Activated naive CD4-positive, alpha-beta T cell treated with anti-CD3 and anti-CD28 coated beads for 36 hours (primary cell): ENCODE data around the gene MAP1S. TPM values are rescaled to one million over a fixed set of nuclear protein-coding genes. Genes with fewer than 3 reads are reported as not detected.

Source experiments
- CTCF ChIA-PET: fragments of 350-600 bp; sonication (Branson Sonifier 250); formaldehyde crosslinking; loops from one replicate; lab custom pipeline; 2021; ENCODE audit warnings: antibody characterized with exemption; lab: Charles Lee
- DNase-seq: peaks from one replicate; pipeline ENCODE4 v3.0.0-alpha.2; 2020
- H3K27ac Mint-ChIP-seq: one replicate; pipeline ENCODE4 v1.8.0; 2021; ENCODE audit warnings: mild to moderate bottlenecking, mixed read lengths
- H3K27me3 Mint-ChIP-seq: one replicate; pipeline ENCODE4 v1.8.0; 2021; ENCODE audit warnings: low read depth, mixed read lengths
- H3K36me3 Mint-ChIP-seq: one replicate; pipeline ENCODE4 v1.8.0; 2021; ENCODE audit warnings: low read depth, mixed read lengths
- H3K4me1 Mint-ChIP-seq: one replicate; pipeline ENCODE4 v1.8.0; 2021; ENCODE audit warnings: low read depth, mixed read lengths
- H3K4me3 Mint-ChIP-seq: one replicate; pipeline ENCODE4 v1.8.0; 2021; ENCODE audit warnings: mild to moderate bottlenecking, moderate library complexity, mixed read lengths
- H3K9me3 Mint-ChIP-seq: one replicate; pipeline ENCODE4 v1.8.0; 2021; ENCODE audit warnings: mixed read lengths
- intact Hi-C: fragments of 100-400 bp; cut with micrococcal nuclease; formaldehyde crosslinking; loops from one replicate; pipeline ENCODE4 v1.15.1; 2023
- total RNA-seq, 2 experiments: library from RNA; stranded (reverse); gene quantifications; one replicate each; pipeline ENCODE4 v1.2.3, GENCODE V29; 2021

The MAP1S gene
- total RNA-seq, 2 experiments from 2014 or later: 46.8 to 51.8 TPM

DNA sequence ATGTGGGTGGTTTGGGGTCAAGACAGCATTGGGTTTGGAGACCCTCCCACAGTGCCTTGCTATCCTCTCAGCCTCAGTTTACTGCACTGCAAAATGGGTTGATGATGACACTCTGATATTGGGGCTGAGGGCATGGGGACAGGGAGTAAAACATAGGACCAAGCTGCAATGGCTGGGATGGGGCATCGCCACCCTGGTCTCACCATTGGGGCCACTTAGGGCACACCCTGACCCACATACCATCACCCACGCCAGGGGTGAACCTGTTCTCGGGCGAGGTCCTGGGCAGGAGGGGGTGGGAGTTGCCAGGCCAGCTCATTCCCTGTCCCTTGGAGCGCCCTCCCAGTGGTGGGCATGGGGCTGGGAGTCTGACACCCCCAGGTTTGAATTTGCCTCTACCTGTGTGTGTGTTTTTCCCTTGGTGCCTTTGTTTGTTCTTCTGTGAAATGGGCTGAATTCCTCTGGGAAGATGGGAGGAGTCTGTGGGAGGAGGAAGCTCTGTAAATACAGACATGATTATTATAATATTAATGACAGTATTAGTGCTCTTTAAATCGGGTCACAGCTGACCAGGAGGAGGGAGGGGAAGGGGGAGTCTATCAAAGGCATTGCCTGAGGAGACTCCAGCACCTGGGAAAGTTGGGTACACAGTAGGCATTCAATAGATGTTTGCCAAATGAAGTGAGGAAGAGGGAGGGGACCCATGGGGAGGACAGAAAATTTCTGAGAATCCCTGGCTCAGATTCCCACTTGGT lies 29.8 kb downstream of the MAP1S start:
- Mint-ChIP-seq H3K27me3 (no peaks in the 10 kb centered on the region), H3K4me1 (peaks cover 45% of the 10 kb centered on the region)
- intact Hi-C loops: no loop called here

DNA sequence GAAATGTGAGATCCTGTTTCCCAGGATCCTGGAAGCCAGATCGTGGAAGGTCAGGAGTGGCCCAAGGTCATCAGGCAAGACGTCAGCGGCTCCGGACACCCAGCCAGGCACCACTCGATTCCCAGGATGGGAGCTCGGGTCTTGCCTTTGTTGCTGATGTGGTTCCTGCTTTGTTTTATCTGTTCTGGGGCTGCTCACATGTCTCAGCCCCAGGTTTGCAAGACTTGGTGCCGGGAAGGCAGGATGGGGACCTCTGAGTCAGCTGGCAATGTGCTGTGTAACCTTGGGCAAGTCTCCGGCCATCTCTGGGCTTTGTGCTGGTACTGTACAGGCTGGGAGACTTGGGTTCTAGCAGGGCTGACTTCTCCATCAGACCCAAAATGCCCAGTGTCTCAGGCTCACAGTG lies 30.6 kb downstream of the MAP1S start:
- Mint-ChIP-seq H3K27me3 (no peaks in the 10 kb centered on the region), H3K4me1 (peaks cover 48% of the 10 kb centered on the region), H3K9me3 (no peaks in the 10 kb centered on the region), H3K4me3 (peak overlapping the region; percentile 80), H3K36me3 (peaks cover 11% of the 10 kb centered on the region), H3K27ac (peak overlapping the region; percentile 91)
- intact Hi-C loops: loop anchor here (10.0 kb wide), 1 partner anchor 415 kb away; the partner anchor contains the start of genes ANO8 and GTPBP3
- peak; percentile 80 for DNase-seq
- CTCF ChIA-PET: no interaction called here

More for the DNA sequence above, 29.8 kb downstream of the MAP1S start:
- CTCF ChIA-PET: no interaction called here
- peaks cover 4% of the 10 kb centered on the region for H3K36me3 Mint-ChIP-seq
- H3K4me3 Mint-ChIP-seq: peak overlapping the region; percentile 80
- peak overlapping the region; percentile 91 for H3K27ac Mint-ChIP-seq
- H3K9me3 Mint-ChIP-seq: no peaks in the 10 kb centered on the region
- no peak for DNase-seq

DNA sequence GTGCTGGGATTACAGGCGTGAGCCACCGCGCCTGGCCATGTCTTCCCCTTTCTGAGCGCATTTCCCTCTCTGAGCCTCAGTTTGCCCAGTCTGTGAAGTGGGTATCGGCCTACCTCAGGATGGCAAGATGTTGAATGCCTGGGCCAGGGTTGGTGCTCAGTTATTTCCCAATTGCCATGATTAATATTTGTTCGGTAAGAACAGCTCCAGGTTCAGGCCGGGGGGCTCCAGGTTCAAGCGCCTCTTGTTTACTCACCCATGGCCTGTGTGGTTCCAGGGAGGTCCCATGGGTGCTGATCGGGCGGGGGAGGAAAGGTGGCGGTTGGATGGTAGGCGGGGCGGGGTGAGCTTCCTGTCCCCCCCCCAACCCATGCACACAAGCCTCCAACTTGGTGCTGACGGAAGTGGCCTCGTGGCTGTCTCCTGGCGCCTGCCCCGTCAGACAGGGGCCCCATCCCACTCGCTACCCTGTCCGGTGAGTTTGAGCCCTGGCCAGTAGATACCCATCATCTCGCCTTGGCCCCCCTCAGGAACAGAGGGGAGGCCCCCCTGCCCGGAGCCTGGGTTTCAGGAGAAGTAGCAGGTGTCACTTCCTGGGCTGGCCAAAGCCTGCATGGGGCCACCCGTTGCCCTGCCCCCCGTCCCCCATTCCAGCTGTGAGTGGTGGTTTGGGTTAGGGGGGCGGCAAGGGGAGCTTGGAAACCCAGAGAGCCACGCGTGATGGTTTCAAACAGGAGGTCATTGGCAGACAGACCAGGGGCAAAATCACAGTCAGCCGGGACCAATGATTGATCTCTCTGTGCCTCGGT lies 32.0 kb downstream of the MAP1S start, which contains the start of gene FCHO1:
FCHO1 (plus strand) TSS at position 375 of the 809 bp plus-strand sequence. CDS start 3,688 bp downstream, outside the sequence.
- intact Hi-C loops: loop anchor here (10.0 kb wide), 1 partner anchor 417 kb away; the partner anchor contains the start of genes ANO8 and GTPBP3
- Mint-ChIP-seq H3K4me3 (peak within 1 kb of the TSS; percentile 80), H3K27ac (peak within 1 kb of the TSS; percentile 91), H3K36me3 (peaks cover 18% of the 10 kb centered on the region), H3K4me1 (peaks cover 59% of the 10 kb centered on the region), H3K27me3 (no peaks in the 10 kb centered on the region), H3K9me3 (no peaks in the 10 kb centered on the region)
- peak; percentile 94 for DNase-seq
- CTCF ChIA-PET: interaction anchor here (0.7 to 1.0 kb wide), 3 partner anchors 20 to 178 kb away, joined by 3 read pairs; no protein-coding TSS in a partner anchor

DNA sequence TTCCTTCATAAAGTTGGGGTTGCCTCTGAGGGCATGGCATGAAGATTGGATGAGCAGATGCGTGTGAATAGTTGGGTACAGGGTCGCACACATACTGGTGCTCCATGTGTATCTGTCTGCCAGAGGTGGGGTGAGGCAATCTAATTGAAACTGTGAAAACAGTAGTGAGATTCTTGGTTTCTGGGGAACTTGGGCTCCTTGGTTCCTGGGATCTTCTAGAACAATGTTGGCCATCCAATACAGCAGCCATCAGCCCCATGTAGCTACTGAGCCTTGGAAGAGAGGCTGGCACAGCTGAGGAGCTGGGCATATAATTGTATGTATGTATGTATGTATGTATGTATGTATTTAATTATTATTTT lies 32.6 kb downstream of the MAP1S start:
- intact Hi-C loops: loop anchor here (10.0 kb wide), 1 partner anchor 417 kb away; the partner anchor contains the start of genes ANO8 and GTPBP3
- Mint-ChIP-seq H3K36me3 (peaks cover 20% of the 10 kb centered on the region), H3K9me3 (no peaks in the 10 kb centered on the region), H3K27ac (peak overlapping the region; percentile 91), H3K4me3 (peak overlapping the region; percentile 80), H3K27me3 (no peaks in the 10 kb centered on the region), H3K4me1 (peaks cover 60% of the 10 kb centered on the region)
- CTCF ChIA-PET: interaction anchor here (1.0 kb wide), 1 partner anchor 179 kb away, joined by 3 read pairs; no protein-coding TSS in a partner anchor
- no peak for DNase-seq

DNA sequence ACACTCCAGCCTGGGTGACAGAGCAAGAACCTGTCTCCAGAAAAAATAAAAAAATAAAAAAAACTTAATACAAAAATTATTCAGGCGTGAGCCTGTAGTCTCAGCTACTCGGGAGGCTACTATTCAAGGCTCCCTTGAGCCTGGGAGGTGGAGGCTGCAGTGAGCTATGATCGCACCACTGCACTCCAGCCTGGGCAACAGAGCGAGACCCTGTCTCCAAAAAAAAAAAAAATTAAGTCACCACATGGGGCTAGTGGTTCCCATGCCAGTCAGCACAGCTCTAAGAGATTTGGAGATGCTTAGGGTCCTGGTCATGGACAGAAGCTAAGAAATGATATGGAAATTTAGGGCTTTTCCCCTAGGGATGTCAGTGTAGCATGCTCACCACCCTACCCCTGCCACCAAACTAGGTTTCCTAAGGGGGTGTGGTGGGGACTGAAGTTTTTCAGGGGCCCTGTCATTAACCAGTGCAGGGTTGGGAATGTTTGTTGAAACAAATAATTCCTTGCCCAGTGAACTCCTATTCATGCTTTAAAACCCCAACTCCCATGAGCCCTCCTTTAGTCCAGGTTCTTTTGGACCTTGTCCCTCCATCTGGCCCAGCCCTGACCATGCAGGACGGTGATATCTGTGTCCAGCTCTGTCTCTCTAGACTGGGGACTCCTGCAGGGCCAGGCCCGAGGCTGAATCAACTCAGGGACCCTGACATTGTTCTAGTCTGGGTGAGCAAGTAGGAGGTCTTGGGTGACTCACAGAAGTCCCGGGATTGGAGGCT lies 33.8 kb downstream of the MAP1S start:
- Mint-ChIP-seq H3K4me1 (peaks cover 58% of the 10 kb centered on the region), H3K9me3 (no peaks in the 10 kb centered on the region), H3K4me3 (no peak overlapping the region), H3K27ac (no peak overlapping the region), H3K27me3 (no peaks in the 10 kb centered on the region), H3K36me3 (peaks cover 27% of the 10 kb centered on the region)
- CTCF ChIA-PET: interaction anchor here (0.6 to 2.0 kb wide), 5 partner anchors 13 to 103 kb away, joined by 3 to 6 read pairs (median 3); no protein-coding TSS in a partner anchor
- intact Hi-C loops: loop anchor here (10.0 kb wide), 1 partner anchor 418 kb away; the partner anchor contains the start of genes ANO8 and GTPBP3
- no peak for DNase-seq

DNA sequence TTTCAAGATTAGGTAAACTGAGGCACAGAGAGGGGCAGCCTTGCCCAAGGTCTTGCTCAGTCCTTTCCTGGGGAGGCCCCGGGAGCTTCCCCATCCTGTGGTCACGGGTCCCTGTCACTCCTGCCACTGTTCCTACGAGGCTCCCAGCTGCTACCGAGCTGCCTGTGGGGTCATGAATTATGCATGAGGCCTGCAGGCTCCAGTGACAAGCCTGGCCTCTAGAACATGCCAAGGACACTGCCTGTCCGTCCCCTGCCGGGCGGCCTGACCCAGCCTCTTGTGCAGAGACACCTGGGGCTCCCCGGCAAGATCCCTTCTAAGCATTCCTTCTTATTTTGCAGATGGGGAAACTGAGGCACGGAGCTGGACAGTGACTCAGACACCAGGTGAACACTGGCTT lies 34.7 kb downstream of the MAP1S start:
- no peaks in the 10 kb centered on the region for H3K9me3 Mint-ChIP-seq
- CTCF ChIA-PET: interaction anchor here (0.6 to 2.0 kb wide), 5 partner anchors 12 to 102 kb away, joined by 3 to 6 read pairs (median 3); no protein-coding TSS in a partner anchor
- H3K4me1 Mint-ChIP-seq: peaks cover 57% of the 10 kb centered on the region
- no peak overlapping the region for H3K4me3 Mint-ChIP-seq
- no peak overlapping the region for H3K27ac Mint-ChIP-seq
- intact Hi-C loops: loop anchor here (10.0 kb wide), 1 partner anchor 419 kb away; the partner anchor contains the start of genes ANO8 and GTPBP3
- no peaks in the 10 kb centered on the region for H3K27me3 Mint-ChIP-seq
- DNase-seq: no peak
- H3K36me3 Mint-ChIP-seq: peaks cover 32% of the 10 kb centered on the region

DNA sequence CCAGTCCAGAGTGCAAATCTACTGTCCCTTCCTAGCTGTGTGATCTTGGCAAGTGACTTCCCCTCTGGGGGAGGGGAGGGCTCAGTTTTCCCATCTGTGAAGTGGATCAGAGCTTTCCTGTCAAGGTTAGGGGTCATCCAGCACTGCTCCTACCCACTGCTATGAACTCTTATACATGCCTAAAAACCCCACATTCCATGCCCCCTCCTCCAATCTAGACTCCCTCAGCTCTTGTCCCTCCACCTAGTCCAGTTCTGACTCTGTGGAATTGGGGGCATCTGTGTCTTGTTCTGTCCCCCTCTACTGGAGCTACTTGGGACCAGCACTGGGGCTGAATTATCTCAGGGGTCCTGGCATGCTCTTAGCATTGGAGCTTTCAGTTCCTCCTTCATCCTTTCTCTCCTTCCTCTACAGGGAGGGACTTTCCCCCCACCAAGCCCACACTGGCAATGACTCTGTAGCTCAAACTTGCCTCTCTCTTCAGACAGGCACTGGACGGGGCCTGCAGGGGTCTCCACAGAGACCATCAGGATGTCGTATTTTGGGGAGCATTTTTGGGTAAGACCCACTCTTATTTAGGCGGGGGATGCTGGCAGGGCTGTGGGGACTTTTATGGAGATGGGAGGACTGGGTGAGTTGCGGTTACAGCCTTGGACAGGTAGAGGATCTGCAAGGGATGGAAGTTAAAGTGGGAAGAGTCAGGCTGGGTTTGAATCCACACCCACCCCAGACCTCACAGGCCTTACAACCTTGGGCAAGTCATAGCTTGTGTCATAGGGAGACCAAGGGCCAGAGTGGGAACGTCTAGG lies 35.6 kb downstream of the MAP1S start:
- Mint-ChIP-seq H3K4me1 (peaks cover 48% of the 10 kb centered on the region), H3K36me3 (peaks cover 37% of the 10 kb centered on the region), H3K27ac (peak overlapping the region; percentile 70), H3K9me3 (no peaks in the 10 kb centered on the region), H3K27me3 (no peaks in the 10 kb centered on the region), H3K4me3 (no peak overlapping the region)
- intact Hi-C loops: loop anchor here (10.0 kb wide), 1 partner anchor 420 kb away; the partner anchor contains the start of genes ANO8 and GTPBP3
- DNase-seq: peak; percentile 26
- CTCF ChIA-PET: interaction anchor here (0.6 to 1.3 kb wide), 5 partner anchors 23 to 314 kb away, joined by 3 to 6 read pairs (median 3); no protein-coding TSS in a partner anchor

DNA sequence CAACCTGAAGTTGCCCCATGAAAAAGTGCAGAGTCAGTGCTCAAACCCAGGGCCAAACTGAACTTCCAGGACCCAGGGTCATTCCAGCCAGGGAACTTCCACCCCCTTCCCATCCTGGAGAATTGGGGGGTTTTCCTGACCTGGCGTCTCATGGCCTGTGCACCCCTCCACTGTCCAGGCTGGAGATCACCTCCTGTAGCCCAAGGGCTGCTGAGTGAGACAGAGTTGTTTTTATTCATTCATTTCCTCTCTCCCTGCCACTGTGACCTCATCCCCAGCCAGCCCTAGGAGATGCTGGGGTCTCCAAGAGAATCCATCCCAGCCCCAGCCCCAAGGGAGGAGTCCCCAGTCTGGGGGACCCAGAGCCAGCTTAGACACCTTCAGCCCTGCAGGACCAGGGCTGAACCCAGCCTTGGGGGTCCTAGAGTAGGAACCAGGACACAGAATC lies 36.2 kb downstream of the MAP1S start:
- Mint-ChIP-seq H3K4me3 (no peak overlapping the region), H3K4me1 (peaks cover 47% of the 10 kb centered on the region), H3K9me3 (no peaks in the 10 kb centered on the region), H3K27me3 (no peaks in the 10 kb centered on the region), H3K36me3 (peaks cover 42% of the 10 kb centered on the region), H3K27ac (no peak overlapping the region)
- DNase-seq: no peak
- intact Hi-C loops: loop anchor here (10.0 kb wide), 1 partner anchor 421 kb away; the partner anchor contains the start of genes ANO8 and GTPBP3
- CTCF ChIA-PET: interaction anchor here (0.5 to 1.3 kb wide), 2 partner anchors 14 to 314 kb away, joined by 3 to 5 read pairs; no protein-coding TSS in a partner anchor

DNA sequence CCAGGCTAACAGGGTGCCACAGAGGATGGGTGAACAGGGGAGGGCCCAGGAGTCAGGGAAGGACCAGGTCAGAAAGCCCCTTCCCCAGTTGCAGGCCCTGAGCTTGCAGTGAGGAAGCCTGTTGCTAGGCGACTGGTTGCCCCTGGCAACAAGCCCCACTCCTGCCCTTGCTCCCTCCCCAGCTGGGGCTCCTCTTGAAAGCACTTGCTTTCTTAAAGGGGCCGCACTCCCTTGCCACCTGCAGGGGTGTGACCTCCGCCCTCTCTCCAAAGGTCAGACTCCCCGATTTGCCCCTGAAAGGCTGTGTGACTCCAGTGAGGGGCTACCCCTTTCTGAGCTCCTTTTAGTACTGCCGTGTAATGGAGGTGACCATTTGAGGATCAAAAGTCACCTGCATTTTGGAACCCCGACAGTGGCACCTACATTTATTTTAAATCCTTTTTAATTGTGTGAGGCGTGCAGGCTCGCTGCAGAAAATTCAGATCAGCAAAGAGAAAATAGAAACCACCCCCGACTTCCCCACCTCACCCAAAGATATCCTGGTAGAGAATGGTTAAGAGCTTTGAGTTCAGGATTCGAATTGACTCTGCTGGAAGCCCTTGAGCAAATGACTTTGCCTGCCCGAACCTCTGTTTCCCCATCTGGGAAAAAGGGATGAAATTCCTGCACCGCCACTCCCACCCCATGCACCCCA lies 36.8 kb downstream of the MAP1S start:
- H3K27me3 Mint-ChIP-seq: no peaks in the 10 kb centered on the region
- CTCF ChIA-PET: interaction anchor here (0.5 kb wide), 1 partner anchor 14 kb away, joined by 5 read pairs; no protein-coding TSS in a partner anchor
- H3K36me3 Mint-ChIP-seq: peaks cover 45% of the 10 kb centered on the region
- H3K9me3 Mint-ChIP-seq: no peaks in the 10 kb centered on the region
- H3K4me3 Mint-ChIP-seq: no peak overlapping the region
- intact Hi-C loops: loop anchor here (10.0 kb wide), 1 partner anchor 421 kb away; the partner anchor contains the start of genes ANO8 and GTPBP3
- no peak overlapping the region for H3K27ac Mint-ChIP-seq
- DNase-seq: peak; percentile 52
- H3K4me1 Mint-ChIP-seq: peaks cover 44% of the 10 kb centered on the region

DNA sequence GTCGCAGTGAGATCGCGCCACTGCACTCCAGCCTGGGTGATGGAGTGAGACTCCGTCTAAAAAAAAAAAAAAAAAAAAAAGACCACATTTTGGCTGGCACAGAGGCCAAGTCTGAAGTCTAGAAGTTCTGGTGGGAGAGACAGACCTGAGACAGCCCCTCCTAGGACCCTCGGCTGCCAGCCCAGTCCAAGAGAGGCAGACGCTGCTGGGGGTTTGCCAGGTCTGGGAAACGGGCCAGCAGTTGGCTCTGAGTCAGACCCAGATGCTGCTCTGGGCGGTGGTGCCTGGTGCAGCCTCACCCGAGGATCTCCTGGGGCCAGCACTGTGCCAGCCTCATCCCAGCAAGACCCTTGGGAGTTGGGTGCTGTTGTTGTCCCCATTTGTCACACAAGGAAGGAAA lies 37.8 kb downstream of the MAP1S start:
- intact Hi-C loops: loop anchor here (10.0 kb wide), 1 partner anchor 422 kb away; the partner anchor contains the start of genes ANO8 and GTPBP3
- no peak overlapping the region for H3K27ac Mint-ChIP-seq
- peaks cover 48% of the 10 kb centered on the region for H3K36me3 Mint-ChIP-seq
- CTCF ChIA-PET: no interaction called here
- H3K4me1 Mint-ChIP-seq: peaks cover 38% of the 10 kb centered on the region
- no peak overlapping the region for H3K4me3 Mint-ChIP-seq
- DNase-seq: no peak
- no peaks in the 10 kb centered on the region for H3K27me3 Mint-ChIP-seq
- H3K9me3 Mint-ChIP-seq: no peaks in the 10 kb centered on the region
